Endometrial microvascular endothelial cells (primary cell): ENCODE data around the gene RHCG. TPM values are rescaled to one million over a fixed set of nuclear protein-coding genes. Genes with fewer than 3 reads are reported as not detected.

Source experiments
- in situ Hi-C: cut with HindIII; loops from 2 replicates; pipeline ENCODE4 v1.10.0; 2017; ENCODE audit warnings: low sequenced_read_pairs, low pct_unique_long_range_greater_than_20kb; ENCODE audit errors: inconsistent ontology term
- total RNA-seq: library from RNA; depleted of rRNA; stranded (reverse); fragments of >200 nt; gene quantifications from one replicate; pipeline ENCODE4 v1.2.3, GENCODE V29; 2015; ENCODE audit errors: inconsistent ontology term

The RHCG gene
- total RNA-seq, 1 donor from 2014 or later = not detected

- in situ Hi-C loops = no loop called here
These were observed 16.2 kb upstream of the RHCG start for GRCh38 chr15:89512631-89513030.

GRCh38 chr15:89506026-89506686, 9.8 kb upstream of the RHCG start:
- in situ Hi-C loops = no loop called here

- in situ Hi-C loops = no loop called here
These were observed 7.8 kb upstream of the RHCG start for GRCh38 chr15:89504166-89504565.

GRCh38 chr15:89502867-89503595, 6.6 kb upstream of the RHCG start:
- in situ Hi-C loops = no loop called here

- in situ Hi-C loops = no loop called here
These were observed 5.3 kb upstream of the RHCG start for GRCh38 chr15:89501646-89502045.

- in situ Hi-C loops = no loop called here
These were observed 4.3 kb upstream of the RHCG start for GRCh38 chr15:89500397-89501270.

- in situ Hi-C loops = no loop called here
These were observed 2.8 kb upstream of the RHCG start for GRCh38 chr15:89499156-89499555.

GRCh38 chr15:89498574-89498906, 2.2 kb upstream of the RHCG start:
- in situ Hi-C loops = no loop called here

GRCh38 chr15:89497231-89497630, 848 bp upstream of the RHCG start:
- in situ Hi-C loops = no loop called here

- in situ Hi-C loops = no loop called here
These were observed 691 bp downstream of the RHCG start for GRCh38 chr15:89495638-89496145.

- in situ Hi-C loops = no loop called here
These were observed 1.3 kb downstream of the RHCG start for GRCh38 chr15:89494941-89495637.

GRCh38 chr15:89494031-89494430, 2.4 kb downstream of the RHCG start:
- in situ Hi-C loops = no loop called here

GRCh38 chr15:89492934-89493631, 3.3 kb downstream of the RHCG start:
- in situ Hi-C loops = no loop called here

- in situ Hi-C loops = no loop called here
These were observed 4.2 kb downstream of the RHCG start for GRCh38 chr15:89492111-89492641.

GRCh38 chr15:89490814-89491315, 5.5 kb downstream of the RHCG start:
- in situ Hi-C loops = no loop called here

GRCh38 chr15:89490081-89490813, 6.1 kb downstream of the RHCG start:
- in situ Hi-C loops = no loop called here

GRCh38 chr15:89489376-89489775, 7.0 kb downstream of the RHCG start:
- in situ Hi-C loops = no loop called here
